Spleen (tissue), 7 donors: ENCODE data around the gene DMD.

Experiments
- CTCF ChIP-seq, 11 experiments: fragments of 200-600 bp in 7 of 11; fragments of 450-650 bp in 4 of 11; sonication (generic) in 4 of 11; IDR thresholded peaks in 8 of 11; conservative IDR thresholded peaks in 3 of 11; 1 replicate in 7 of 11; 2 replicates in 4 of 11; pipeline versions ENCODE4 v1.4.0 to v1.8.0; 2016 to 2021; ENCODE audit warnings: antibody characterized with exemption in 11 of 11, inconsistent platforms in 4 of 11, mild to moderate bottlenecking in 1 of 11
- POLR2AphosphoS5 ChIP-seq, 3 donors: sonication (generic); formaldehyde crosslinking; IDR thresholded peaks; one replicate each; pipeline ENCODE4 v1.5.1; 2017; ENCODE audit warnings: antibody characterized with exemption in 3 of 3
- donor health status: DM: no; HTN: no; CAD: no; lungs with moderate emphysema.
- donor health status: DM: no; HTN: no; CAD: no.
- donor health status: DM: no; HTN: no; CAD: no.

DNA sequence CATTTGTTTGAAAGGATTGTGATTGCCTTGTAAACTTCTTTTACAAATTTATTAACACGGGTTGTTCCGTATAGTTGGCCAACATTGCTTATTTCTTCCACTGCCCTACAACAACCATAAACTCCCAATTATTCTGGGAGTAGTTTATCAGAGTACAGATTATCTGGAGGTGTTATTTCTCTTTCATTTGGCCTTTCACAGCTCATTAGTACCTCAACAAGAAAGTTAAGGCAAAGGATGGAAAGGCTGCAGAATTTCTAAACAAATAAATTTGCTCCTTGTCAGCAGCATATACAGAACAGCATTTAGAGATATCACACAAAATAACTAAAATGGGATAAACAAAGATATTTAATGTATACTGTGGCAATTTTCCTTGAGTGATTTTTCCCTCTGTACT, 548.8 kb downstream of the DMD start:
- TF ChIP-seq CTCF (IDR thresholded peaks at IDR 0.05 in 8 of 11, conservative IDR thresholded peaks at IDR 0.05 in 3 of 11) (no peak), POLR2AphosphoS5 (IDR thresholded peaks at IDR 0.05) (no peak)
